HepG2 (cell line): ENCODE measurements around the gene THSD4. TPM values are rescaled to one million over a fixed set of nuclear protein-coding genes. Genes with fewer than 3 reads are reported as not detected.

Experiments used
- ATAC-seq: fragments of 200-7000 bp; cut with Tn5 transposase; 3 replicates; pipeline ENCODE4 v1.9.1; 2020; ENCODE audit warnings: mild to moderate bottlenecking, moderate library complexity
- BruUV-seq: library from RNA; stranded (reverse); fragments of 400-500 nt; replicated peaks from 2 replicates; lab custom pipeline; 2021; lab: Mats Ljungman, UMichigan
- CTCF ChIA-PET: fragments of 300-600 bp; formaldehyde crosslinking; extraction: SDS; loops from one replicate; lab custom pipeline; 2021; ENCODE audit warnings: low total read pairs, inconsistent platforms, low intra/inter-chr PET ratio; lab: Yijun Ruan, JAX
- POLR2A ChIA-PET: fragments of 350-600 bp; sonication (Branson Sonifier 250); formaldehyde crosslinking; loops from one replicate; lab custom pipeline; 2020; ENCODE audit warnings: antibody characterized with exemption, inconsistent platforms; lab: Yijun Ruan, JAX
- DNase-seq: peaks from one replicate; pipeline ENCODE4 v3.0.0-alpha.2; 2015; ENCODE audit warnings: low spot score
- FAIRE-seq: peaks from 3 replicates; lab custom pipeline; 2011; peaks lifted over from hg19 to GRCh38; lab: Jason Lieb, UNC
- H2AFZ ChIP-seq: one replicate; pipeline ENCODE4 v1.6.1; 2011; ENCODE audit warnings: low read length, inconsistent platforms
- H3K27ac ChIP-seq: fragments of 300-600 bp; 3 replicates; pipeline ENCODE4 v1.8.0; 2011; ENCODE audit warnings: mixed run types, mild to moderate bottlenecking, mixed read lengths, low read length, inconsistent platforms; ENCODE audit not compliant: insufficient read depth; ENCODE audit errors: extremely low read length
- H3K27me3 ChIP-seq, 2 experiments: fragments of 200-600 bp in 1 of 2; 2 replicates in 1 of 2; 3 replicates in 1 of 2; pipeline versions ENCODE4 v1.6.0 to v1.8.0; 2011; ENCODE audit warnings: low read length in 2 of 2, mild to moderate bottlenecking in 2 of 2, moderate library complexity in 2 of 2, inconsistent platforms in 1 of 2; ENCODE audit not compliant: insufficient read depth in 2 of 2, control insufficient read depth in 1 of 2
- H3K36me3 ChIP-seq, 2 experiments: fragments of 200-600 bp in 1 of 2; replicated peaks in 1 of 2; 2 replicates in 1 of 2; 3 replicates in 1 of 2; pipeline versions ENCODE4 v1.5.1 to v1.8.0; 2011; ENCODE audit warnings: low read length in 2 of 2, inconsistent platforms in 1 of 2; ENCODE audit not compliant: insufficient read depth in 2 of 2, control insufficient read depth in 1 of 2
- H3K4me1 ChIP-seq: 2 replicates; pipeline ENCODE4 v1.5.1; 2012; ENCODE audit warnings: low read length, inconsistent platforms; ENCODE audit not compliant: insufficient read depth
- H3K4me2 ChIP-seq: 2 replicates; pipeline ENCODE4 v1.6.0; 2011; ENCODE audit warnings: low read depth, low read length, inconsistent platforms
- H3K4me3 ChIP-seq, 3 experiments: fragments of 200-600 bp in 1 of 3; sonication (generic), shearing (Covaris generic) in 1 of 3; replicated peaks in 1 of 3; 2 replicates each; pipeline ENCODE4 v1.5.1; 2011 to 2016; ENCODE audit warnings: low read length in 3 of 3, inconsistent platforms in 2 of 3, low read depth in 2 of 3, mild to moderate bottlenecking in 2 of 3, control low read depth in 1 of 3, mixed read lengths in 1 of 3; ENCODE audit not compliant: insufficient read depth in 1 of 3
- H3K79me2 ChIP-seq: one replicate; pipeline ENCODE4 v1.6.1; 2011; ENCODE audit warnings: low read length, inconsistent platforms; ENCODE audit not compliant: insufficient read depth
- H3K9ac ChIP-seq: 2 replicates; pipeline ENCODE4 v1.6.0; 2011; ENCODE audit warnings: mild to moderate bottlenecking, low read depth, low read length, inconsistent platforms; ENCODE audit not compliant: insufficient read depth
- H3K9me3 ChIP-seq: 2 replicates; pipeline ENCODE4 v1.5.1; 2012; ENCODE audit warnings: mild to moderate bottlenecking, low read length
- H4K20me1 ChIP-seq: 2 replicates; pipeline ENCODE4 v1.6.0; 2011; ENCODE audit warnings: inconsistent platforms, mild to moderate bottlenecking, low read length, moderate library complexity; ENCODE audit not compliant: insufficient read depth
- HNRNPL ChIP-seq: fragments of 200-400 bp; formaldehyde crosslinking; IDR thresholded peaks from 2 replicates; pipeline ENCODE4 v1.6.1; 2017; ENCODE audit warnings: mild to moderate bottlenecking, low read depth, low read length
- WIZ ChIP-seq: sonication (generic); formaldehyde crosslinking; IDR thresholded peaks from 2 replicates; pipeline ENCODE4 v1.5.1; 2020; ENCODE audit warnings: mild to moderate bottlenecking, missing genetic modification reagents
- ZBTB25 ChIP-seq: IDR thresholded peaks from 2 replicates; pipeline ENCODE4 v1.6.1; 2018; ENCODE audit warnings: missing genetic modification reagents
- ZNF430 ChIP-seq: sonication (generic); formaldehyde crosslinking; IDR thresholded peaks from 2 replicates; pipeline ENCODE4 v1.9.0; 2021; ENCODE audit warnings: mild to moderate bottlenecking, missing genetic modification reagents
- WGBS: methylation state at CpG from one replicate; pipeline ENCODE4 v1.1.6; 2017; ENCODE audit warnings: low lambda C conversion rate; 5-methylcytosine and 5-hydroxymethylcytosine counted together
- in situ Hi-C: cut with HindIII; loops from 2 replicates; pipeline ENCODE4 v1.10.0; 2017; ENCODE audit warnings: low pct_unique_long_range_greater_than_20kb; ENCODE audit not compliant: extremely low pct_ligation_motif_present
- intact Hi-C: fragments of 100-400 bp; cut with micrococcal nuclease; formaldehyde crosslinking; loops from one replicate; pipeline ENCODE4 v1.10.0; 2022; ENCODE audit not compliant: unreplicated experiment
- polyA plus RNA-seq, 8 experiments: library from polyadenylated mRNA; depleted of rRNA in 3 of 8; stranded (reverse) in 7 of 8; unstranded in 1 of 8; fragments of >200 nt; fragmentation: Illumina TruSeq in 4 of 8; extraction: Trizol in 4 of 8; gene quantifications; 2 replicates each; pipeline versions ENCODE4 v1.2.1 to v1.2.3, GENCODE V29; 2011 to 2016; ENCODE audit warnings: low read depth in 4 of 8, missing spikeins in 1 of 8, mixed read lengths in 1 of 8; ENCODE audit not compliant: insufficient read depth in 1 of 8
- total RNA-seq, 5 experiments: library from RNA; depleted of rRNA; stranded (reverse); fragments of >200 nt; fragmentation: Illumina TruSeq; extraction: Trizol; gene quantifications; 2 replicates each; pipeline ENCODE4 v1.2.3, GENCODE V29; 2016; ENCODE audit warnings: low read depth in 1 of 5
- TF ChIP-seq, protein P1 (sequence below): sonication (generic); formaldehyde crosslinking; IDR thresholded peaks from 2 replicates; pipeline ENCODE4 v1.4.0; 2020; ENCODE audit warnings: missing genetic modification reagents
- TF ChIP-seq, protein P2 (sequence below): sonication (generic); formaldehyde crosslinking; IDR thresholded peaks from 2 replicates; pipeline ENCODE4 v1.4.0; 2020; ENCODE audit warnings: low read depth, missing genetic modification reagents

THSD4 gene
- total and polyA plus RNA-seq, 2 of the 13 experiments (the other 11 are each of a cell fraction or from before 2014, with no cell fraction given) = 0.07 to 0.21 TPM

GRCh38 chr15:71251584-71252043, 136.3 kb downstream of the THSD4 start (continued):
- TF ChIP-seq HNRNPL = no peak
- TF ChIP-seq, protein P1, sequence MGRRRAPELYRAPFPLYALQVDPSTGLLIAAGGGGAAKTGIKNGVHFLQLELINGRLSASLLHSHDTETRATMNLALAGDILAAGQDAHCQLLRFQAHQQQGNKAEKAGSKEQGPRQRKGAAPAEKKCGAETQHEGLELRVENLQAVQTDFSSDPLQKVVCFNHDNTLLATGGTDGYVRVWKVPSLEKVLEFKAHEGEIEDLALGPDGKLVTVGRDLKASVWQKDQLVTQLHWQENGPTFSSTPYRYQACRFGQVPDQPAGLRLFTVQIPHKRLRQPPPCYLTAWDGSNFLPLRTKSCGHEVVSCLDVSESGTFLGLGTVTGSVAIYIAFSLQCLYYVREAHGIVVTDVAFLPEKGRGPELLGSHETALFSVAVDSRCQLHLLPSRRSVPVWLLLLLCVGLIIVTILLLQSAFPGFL = no peak
- no peak for TF ChIP-seq ZBTB25

DNA sequence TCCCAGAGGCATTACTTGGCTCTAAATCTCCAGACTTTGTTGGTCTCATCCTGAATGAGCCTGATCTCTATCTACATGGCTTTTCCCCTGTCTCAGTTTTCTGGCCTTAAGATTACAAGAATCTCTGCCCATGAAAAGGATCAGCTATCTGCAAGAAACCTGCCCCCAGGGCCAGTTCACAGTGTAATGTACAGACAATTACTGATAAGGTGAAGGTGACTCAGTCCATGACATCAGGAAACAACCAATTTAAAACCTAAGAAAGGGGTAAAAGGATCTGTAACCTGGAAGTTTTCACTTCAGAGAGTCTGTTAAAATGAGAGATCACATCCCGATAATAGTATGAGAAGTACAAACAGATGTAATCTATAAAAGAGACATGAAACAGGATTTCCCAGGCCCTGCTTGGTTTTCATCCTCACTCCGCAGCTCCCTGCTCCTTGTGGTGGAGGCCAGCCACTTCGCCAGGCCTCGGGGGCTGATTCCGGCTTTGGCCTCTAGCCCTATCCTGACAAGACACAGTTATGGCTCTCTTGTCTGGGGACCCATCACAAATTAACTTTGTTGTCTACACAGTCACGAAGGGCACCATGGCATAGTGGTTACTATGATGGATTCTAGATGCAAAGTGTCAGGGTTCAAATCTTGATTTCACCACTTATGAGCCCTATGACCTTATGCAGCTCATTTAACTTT, 136.9 kb downstream of the THSD4 start:
- H3K4me2 ChIP-seq = no peak overlapping the region
- POLR2A ChIA-PET = no interaction called here
- no peak for ATAC-seq
- no peak for FAIRE-seq
- no peak overlapping the region for H3K27ac ChIP-seq
- no TSS peak for BruUV-seq
- H3K27me3 ChIP-seq = no peaks in the 10 kb centered on the region; a peak in 2 of 5 replicates
- intact Hi-C loops = no loop called here
- H3K79me2 ChIP-seq = no peaks in the 10 kb centered on the region
- no peaks in the 10 kb centered on the region for H4K20me1 ChIP-seq
- no peak for DNase-seq
- no peaks in the 10 kb centered on the region for H3K36me3 ChIP-seq
- in situ Hi-C loops = no loop called here
- H3K9me3 ChIP-seq = no peaks in the 10 kb centered on the region
- TF ChIP-seq WIZ (CRISPR knock-in tag) = no peak
- no peak for TF ChIP-seq ZNF430 (CRISPR knock-in tag)
- TF ChIP-seq, protein P2, sequence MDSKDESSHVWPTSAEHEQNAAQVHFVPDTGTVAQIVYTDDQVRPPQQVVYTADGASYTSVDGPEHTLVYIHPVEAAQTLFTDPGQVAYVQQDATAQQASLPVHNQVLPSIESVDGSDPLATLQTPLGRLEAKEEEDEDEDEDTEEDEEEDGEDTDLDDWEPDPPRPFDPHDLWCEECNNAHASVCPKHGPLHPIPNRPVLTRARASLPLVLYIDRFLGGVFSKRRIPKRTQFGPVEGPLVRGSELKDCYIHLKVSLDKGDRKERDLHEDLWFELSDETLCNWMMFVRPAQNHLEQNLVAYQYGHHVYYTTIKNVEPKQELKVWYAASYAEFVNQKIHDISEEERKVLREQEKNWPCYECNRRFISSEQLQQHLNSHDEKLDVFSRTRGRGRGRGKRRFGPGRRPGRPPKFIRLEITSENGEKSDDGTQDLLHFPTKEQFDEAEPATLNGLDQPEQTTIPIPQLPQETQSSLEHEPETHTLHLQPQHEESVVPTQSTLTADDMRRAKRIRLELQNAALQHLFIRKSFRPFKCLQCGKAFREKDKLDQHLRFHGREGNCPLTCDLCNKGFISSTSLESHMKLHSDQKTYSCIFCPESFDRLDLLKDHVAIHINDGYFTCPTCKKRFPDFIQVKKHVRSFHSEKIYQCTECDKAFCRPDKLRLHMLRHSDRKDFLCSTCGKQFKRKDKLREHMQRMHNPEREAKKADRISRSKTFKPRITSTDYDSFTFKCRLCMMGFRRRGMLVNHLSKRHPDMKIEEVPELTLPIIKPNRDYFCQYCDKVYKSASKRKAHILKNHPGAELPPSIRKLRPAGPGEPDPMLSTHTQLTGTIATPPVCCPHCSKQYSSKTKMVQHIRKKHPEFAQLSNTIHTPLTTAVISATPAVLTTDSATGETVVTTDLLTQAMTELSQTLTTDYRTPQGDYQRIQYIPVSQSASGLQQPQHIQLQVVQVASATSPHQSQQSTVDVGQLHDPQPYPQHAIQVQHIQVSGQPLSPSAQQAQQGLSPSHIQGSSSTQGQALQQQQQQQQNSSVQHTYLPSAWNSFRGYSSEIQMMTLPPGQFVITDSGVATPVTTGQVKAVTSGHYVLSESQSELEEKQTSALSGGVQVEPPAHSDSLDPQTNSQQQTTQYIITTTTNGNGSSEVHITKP (CRISPR knock-in tag) = peak; percentile 86
- TF ChIP-seq, all 625 proteins: peak for 1
- Histone ChIP-seq H3K4me1 (no peaks in the 10 kb centered on the region), H3K4me3 (no peak overlapping the region), H3K9ac (no peak overlapping the region), H2AFZ (no peak overlapping the region)
- 23% methylated on average over 6 of the region's 6 CpGs for WGBS
- CTCF ChIA-PET = no interaction called here
